ENCODE results near the gene PCSK5.
A peak's percentile ranks its signal among the peaks of the same experiment; 100 is the strongest.

PCSK5 gene

GRCh38 chr9:76394960-76395252 lies 504.4 kb downstream of the PCSK5 start:
- H3K23ac ChIP-seq (ENCODE audit: low read length in 2 of 2) = no peak overlapping the region

DNA sequence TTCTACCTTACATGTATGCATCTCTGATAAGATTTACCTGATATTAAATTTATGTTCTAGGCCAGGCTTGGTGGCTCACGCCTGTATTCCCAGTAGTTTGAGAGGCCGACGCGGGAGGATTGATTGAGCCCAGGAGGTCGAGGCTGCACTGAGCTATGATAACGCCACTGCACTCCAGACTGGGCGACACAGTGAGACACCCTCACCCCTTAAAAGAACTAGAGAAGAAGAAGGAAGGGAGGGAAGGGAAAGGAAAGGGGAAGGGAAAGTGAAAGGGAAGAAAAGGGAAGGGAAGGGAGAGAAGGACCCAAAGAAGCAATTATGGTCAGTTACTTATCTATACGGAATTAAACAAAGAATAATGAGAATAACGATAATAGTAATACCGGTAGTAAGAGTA lies 504.9 kb downstream of the PCSK5 start:
- WGBS = 94% methylated on average over 8 of the region's 10 CpGs
- peaks cover 10% of the 10 kb centered on the region for H3K79me1 ChIP-seq (replicated peaks; ENCODE audit: low read length, poor library complexity, severe bottlenecking)
- H3K4me1 ChIP-seq (ENCODE audit: control insufficient read depth, insufficient read depth, low read depth, low read length) = peaks cover 4% of the 10 kb centered on the region
- no peak overlapping the region for H2BK15ac ChIP-seq (ENCODE audit: low read depth, poor library complexity, severe bottlenecking)
- H3K4me2 ChIP-seq (ENCODE audit: low read length, poor library complexity, severe bottlenecking) = no peak overlapping the region
- peak overlapping the region; percentile 99 for H3K9ac ChIP-seq (ENCODE audit: low read length)
- peak overlapping the region in 1 of 2 experiments; percentile 5 for H3K4ac ChIP-seq (ENCODE audit: low read depth in 1 of 2, low read length in 2 of 2)
- H4K91ac ChIP-seq (ENCODE audit: low read length) = no peak overlapping the region
- no peak overlapping the region for H2BK120ac ChIP-seq (ENCODE audit: low read depth, low read length)
- no peak for DNase-seq
- H3K14ac ChIP-seq (ENCODE audit: low read length in 2 of 2) = no peak overlapping the region
- H3K27ac ChIP-seq (ENCODE audit: low read length, poor library complexity, severe bottlenecking) = no peak overlapping the region
- H3K4me3 ChIP-seq (ENCODE audit: insufficient read depth in 1 of 2, low read depth in 1 of 2, low read length in 2 of 2) = peak overlapping the region in 1 of 2 experiments; percentile 85
- peak overlapping the region in 1 of 2 experiments; percentile 72 for H2BK12ac ChIP-seq (ENCODE audit: low read length in 2 of 2)
- peaks cover 0 to 10% of the 10 kb centered on the region in 2 experiments for H3K36me3 ChIP-seq (ENCODE audit: control insufficient read depth in 1 of 2, insufficient read depth in 2 of 2, low read depth in 1 of 2, low read length in 2 of 2)
- H3K27me3 ChIP-seq (ENCODE audit: control insufficient read depth in 1 of 2, insufficient read depth in 1 of 2, low read length in 2 of 2) = no peaks in the 10 kb centered on the region
- peaks cover 2% of the 10 kb centered on the region for H3K9me3 ChIP-seq (ENCODE audit: control insufficient read depth, low read length)
- H2AFZ ChIP-seq (ENCODE audit: low read depth, low read length) = peak overlapping the region; percentile 72
- H4K8ac ChIP-seq (ENCODE audit: low read length) = no peak overlapping the region
- no peak overlapping the region for H2AK5ac ChIP-seq (ENCODE audit: low read length, severe bottlenecking)
- H2BK5ac ChIP-seq (ENCODE audit: low read depth, low read length, poor library complexity, severe bottlenecking) = no peak overlapping the region
- H3K23ac ChIP-seq (ENCODE audit: low read length in 2 of 2) = no peak overlapping the region
- H3K18ac ChIP-seq (ENCODE audit: low read depth in 1 of 2, low read length in 2 of 2) = no peak overlapping the region

More at GRCh38 chr9:76394960-76395252, 504.4 kb downstream of the PCSK5 start:
- H2BK15ac ChIP-seq (ENCODE audit: low read depth, poor library complexity, severe bottlenecking) = no peak overlapping the region
- WGBS = 2% methylated on average over 10 of the region's 11 CpGs
- peak overlapping the region; percentile 70 for H4K8ac ChIP-seq (ENCODE audit: low read length)
- H3K79me1 ChIP-seq (replicated peaks; ENCODE audit: low read length, poor library complexity, severe bottlenecking) = peaks cover 12% of the 10 kb centered on the region
- H3K18ac ChIP-seq (ENCODE audit: low read depth in 1 of 2, low read length in 2 of 2) = peak overlapping the region; percentile 1 to 93
- H2AK5ac ChIP-seq (ENCODE audit: low read length, severe bottlenecking) = no peak overlapping the region
- H2BK5ac ChIP-seq (ENCODE audit: low read depth, low read length, poor library complexity, severe bottlenecking) = no peak overlapping the region
- H3K4me1 ChIP-seq (ENCODE audit: control insufficient read depth, insufficient read depth, low read depth, low read length) = peaks cover 4% of the 10 kb centered on the region
- H4K91ac ChIP-seq (ENCODE audit: low read length) = no peak overlapping the region
- H3K14ac ChIP-seq (ENCODE audit: low read length in 2 of 2) = no peak overlapping the region
- H3K4ac ChIP-seq (ENCODE audit: low read depth in 1 of 2, low read length in 2 of 2) = no peak overlapping the region
- no peak overlapping the region for H2BK12ac ChIP-seq (ENCODE audit: low read length in 2 of 2)
- peak overlapping the region; percentile 64 for H2BK120ac ChIP-seq (ENCODE audit: low read depth, low read length)
- no peaks in the 10 kb centered on the region for H3K27me3 ChIP-seq (ENCODE audit: control insufficient read depth in 1 of 2, insufficient read depth in 1 of 2, low read length in 2 of 2)
- H3K9me3 ChIP-seq (ENCODE audit: control insufficient read depth, low read length) = peaks cover 2% of the 10 kb centered on the region
- peak overlapping the region; percentile 58 for H3K4me2 ChIP-seq (ENCODE audit: low read length, poor library complexity, severe bottlenecking)
- peak overlapping the region; percentile 70 to 85 for H3K4me3 ChIP-seq (ENCODE audit: insufficient read depth in 1 of 2, low read depth in 1 of 2, low read length in 2 of 2)
- H3K27ac ChIP-seq (ENCODE audit: low read length, poor library complexity, severe bottlenecking) = peak overlapping the region; percentile 93
- DNase-seq = peak; percentile 84
- H3K9ac ChIP-seq (ENCODE audit: low read length) = peak overlapping the region; percentile 99
- peak overlapping the region; percentile 84 for H2AFZ ChIP-seq (ENCODE audit: low read depth, low read length)
- peaks cover 0 to 10% of the 10 kb centered on the region in 2 experiments for H3K36me3 ChIP-seq (ENCODE audit: control insufficient read depth in 1 of 2, insufficient read depth in 2 of 2, low read depth in 1 of 2, low read length in 2 of 2)

- H4K8ac ChIP-seq (ENCODE audit: low read length) = no peak overlapping the region
- H3K27ac ChIP-seq (ENCODE audit: low read length, poor library complexity, severe bottlenecking) = no peak overlapping the region
- H2BK12ac ChIP-seq (ENCODE audit: low read length in 2 of 2) = no peak overlapping the region
- no peaks in the 10 kb centered on the region for H3K27me3 ChIP-seq (ENCODE audit: control insufficient read depth in 1 of 2, insufficient read depth in 1 of 2, low read length in 2 of 2)
- no peak overlapping the region for H2BK15ac ChIP-seq (ENCODE audit: low read depth, poor library complexity, severe bottlenecking)
- H3K18ac ChIP-seq (ENCODE audit: low read depth in 1 of 2, low read length in 2 of 2) = no peak overlapping the region
- H3K9ac ChIP-seq (ENCODE audit: low read length) = no peak overlapping the region
- H3K23ac ChIP-seq (ENCODE audit: low read length in 2 of 2) = no peak overlapping the region
- peaks cover 9% of the 10 kb centered on the region for H3K79me1 ChIP-seq (replicated peaks; ENCODE audit: low read length, poor library complexity, severe bottlenecking)
- H3K36me3 ChIP-seq (ENCODE audit: control insufficient read depth in 1 of 2, insufficient read depth in 2 of 2, low read depth in 1 of 2, low read length in 2 of 2) = peaks cover 0 to 10% of the 10 kb centered on the region in 2 experiments
- no peak overlapping the region for H3K4me3 ChIP-seq (ENCODE audit: insufficient read depth in 1 of 2, low read depth in 1 of 2, low read length in 2 of 2)
- H4K91ac ChIP-seq (ENCODE audit: low read length) = no peak overlapping the region
- DNase-seq = no peak
- WGBS = 95% methylated on average over 4 of the region's 6 CpGs
- no peak overlapping the region for H3K14ac ChIP-seq (ENCODE audit: low read length in 2 of 2)
- peaks cover 2% of the 10 kb centered on the region for H3K9me3 ChIP-seq (ENCODE audit: control insufficient read depth, low read length)
- H2BK5ac ChIP-seq (ENCODE audit: low read depth, low read length, poor library complexity, severe bottlenecking) = no peak overlapping the region
- H2AK5ac ChIP-seq (ENCODE audit: low read length, severe bottlenecking) = no peak overlapping the region
- H2BK120ac ChIP-seq (ENCODE audit: low read depth, low read length) = no peak overlapping the region
- no peak overlapping the region for H3K4ac ChIP-seq (ENCODE audit: low read depth in 1 of 2, low read length in 2 of 2)
- no peak overlapping the region for H2AFZ ChIP-seq (ENCODE audit: low read depth, low read length)
- H3K4me2 ChIP-seq (ENCODE audit: low read length, poor library complexity, severe bottlenecking) = no peak overlapping the region
- peaks cover 4% of the 10 kb centered on the region for H3K4me1 ChIP-seq (ENCODE audit: control insufficient read depth, insufficient read depth, low read depth, low read length)
These were observed 505.7 kb downstream of the PCSK5 start for GRCh38 chr9:76396144-76396543.

- Histone ChIP-seq H3K4ac (ENCODE audit: low read depth in 1 of 2, low read length in 2 of 2) (no peak overlapping the region), H3K18ac (ENCODE audit: low read depth in 1 of 2, low read length in 2 of 2) (no peak overlapping the region)
These were observed 506.1 kb downstream of the PCSK5 start for GRCh38 chr9:76396597-76396996.

More at GRCh38 chr9:76396597-76396996, 506.1 kb downstream of the PCSK5 start:
- peaks cover 0 to 7% of the 10 kb centered on the region in 2 experiments for H3K36me3 ChIP-seq (ENCODE audit: control insufficient read depth in 1 of 2, insufficient read depth in 2 of 2, low read depth in 1 of 2, low read length in 2 of 2)
- H3K14ac ChIP-seq (ENCODE audit: low read length in 2 of 2) = no peak overlapping the region
- no peak overlapping the region for H3K23ac ChIP-seq (ENCODE audit: low read length in 2 of 2)
- WGBS = 97% methylated on average over 13 of the region's 13 CpGs
- no peak overlapping the region for H4K91ac ChIP-seq (ENCODE audit: low read length)
- H3K79me1 ChIP-seq (replicated peaks; ENCODE audit: low read length, poor library complexity, severe bottlenecking) = peaks cover 7% of the 10 kb centered on the region
- no peak for DNase-seq
- H2BK12ac ChIP-seq (ENCODE audit: low read length in 2 of 2) = no peak overlapping the region
- H4K8ac ChIP-seq (ENCODE audit: low read length) = no peak overlapping the region
- no peak overlapping the region for H2AFZ ChIP-seq (ENCODE audit: low read depth, low read length)
- no peak overlapping the region for H2BK120ac ChIP-seq (ENCODE audit: low read depth, low read length)
- H3K9ac ChIP-seq (ENCODE audit: low read length) = no peak overlapping the region
- no peak overlapping the region for H3K4me3 ChIP-seq (ENCODE audit: insufficient read depth in 1 of 2, low read depth in 1 of 2, low read length in 2 of 2)
- H3K27ac ChIP-seq (ENCODE audit: low read length, poor library complexity, severe bottlenecking) = no peak overlapping the region
- peaks cover 2% of the 10 kb centered on the region for H3K9me3 ChIP-seq (ENCODE audit: control insufficient read depth, low read length)
- H2BK15ac ChIP-seq (ENCODE audit: low read depth, poor library complexity, severe bottlenecking) = no peak overlapping the region
- no peak overlapping the region for H2BK5ac ChIP-seq (ENCODE audit: low read depth, low read length, poor library complexity, severe bottlenecking)
- H2AK5ac ChIP-seq (ENCODE audit: low read length, severe bottlenecking) = no peak overlapping the region
- peaks cover 4% of the 10 kb centered on the region for H3K4me1 ChIP-seq (ENCODE audit: control insufficient read depth, insufficient read depth, low read depth, low read length)
- no peaks in the 10 kb centered on the region for H3K27me3 ChIP-seq (ENCODE audit: control insufficient read depth in 1 of 2, insufficient read depth in 1 of 2, low read length in 2 of 2)
- no peak overlapping the region for H3K4me2 ChIP-seq (ENCODE audit: low read length, poor library complexity, severe bottlenecking)
